Tibial nerve (tissue), 4 donors: ENCODE measurements around the gene RYK. TPM values are rescaled to one million over a fixed set of nuclear protein-coding genes. Genes with fewer than 3 reads are reported as not detected.

ENCODE experiments used
- DNase-seq, 2 donors: peaks; one replicate each; pipeline ENCODE4 v3.0.0-alpha.2; 2019; ENCODE audit warnings: low spot score in 2 of 2
- H3K27ac ChIP-seq, 4 donors: fragments of 200-600 bp; sonication (generic) in 3 of 4; one replicate each; pipeline ENCODE4 v1.5.1; 2017 to 2019; ENCODE audit warnings: mild to moderate bottlenecking in 1 of 4
- H3K27me3 ChIP-seq, 2 donors: fragments of 200-600 bp; sonication (generic) in 1 of 2; one replicate each; pipeline versions ENCODE4 v1.5.1 to v1.6.0; 2017 to 2019
- H3K36me3 ChIP-seq, 3 donors: fragments of 200-600 bp; sonication (generic); one replicate each; pipeline ENCODE4 v1.5.1; 2018 to 2019
- H3K4me1 ChIP-seq, 4 donors: fragments of 200-600 bp; sonication (generic) in 3 of 4; one replicate each; pipeline ENCODE4 v1.5.1; 2017 to 2019
- H3K4me3 ChIP-seq, 4 donors: fragments of 200-600 bp; sonication (generic) in 3 of 4; one replicate each; pipeline ENCODE4 v1.5.1; 2017 to 2019; ENCODE audit warnings: mild to moderate bottlenecking in 1 of 4, moderate library complexity in 1 of 4
- H3K9me3 ChIP-seq, 4 donors: fragments of 200-600 bp; sonication (generic) in 3 of 4; one replicate each; pipeline ENCODE4 v1.5.1; 2017 to 2019
- EP300 ChIP-seq, 2 donors: sonication (generic); formaldehyde crosslinking; IDR thresholded peaks; one replicate each; pipeline ENCODE4 v1.6.1; 2017; ENCODE audit warnings: antibody characterized with exemption in 2 of 2, mild to moderate bottlenecking in 1 of 2
- POLR2A ChIP-seq, 2 donors: fragments of 450-650 bp; IDR thresholded peaks; one replicate each; pipeline ENCODE4 v1.6.1; 2017; ENCODE audit warnings: antibody characterized with exemption in 2 of 2, mild to moderate bottlenecking in 2 of 2, moderate library complexity in 2 of 2
- WGBS, 2 donors: methylation state at CpG; one replicate each; pipeline ENCODE4 v1.1.5; 2018; 5-methylcytosine and 5-hydroxymethylcytosine counted together
- total RNA-seq, 4 donors: library from RNA; depleted of rRNA; stranded (reverse); fragments of >200 nt; gene quantifications; one replicate each; pipeline ENCODE4 v1.1.0, GENCODE V29; 2016
- TF ChIP-seq, protein P1 (sequence below), 5 experiments: fragments of 200-600 bp in 3 of 5; fragments of 450-650 bp in 2 of 5; sonication (generic) in 3 of 5; IDR thresholded peaks; one replicate each; pipeline ENCODE4 v1.5.1; 2016 to 2019; ENCODE audit warnings: antibody characterized with exemption in 5 of 5, mild to moderate bottlenecking in 3 of 5, moderate library complexity in 2 of 5

Gene RYK
- total RNA-seq, 4 donors from 2014 or later: 33.9 to 69.9 (median 57.8) TPM

DNA sequence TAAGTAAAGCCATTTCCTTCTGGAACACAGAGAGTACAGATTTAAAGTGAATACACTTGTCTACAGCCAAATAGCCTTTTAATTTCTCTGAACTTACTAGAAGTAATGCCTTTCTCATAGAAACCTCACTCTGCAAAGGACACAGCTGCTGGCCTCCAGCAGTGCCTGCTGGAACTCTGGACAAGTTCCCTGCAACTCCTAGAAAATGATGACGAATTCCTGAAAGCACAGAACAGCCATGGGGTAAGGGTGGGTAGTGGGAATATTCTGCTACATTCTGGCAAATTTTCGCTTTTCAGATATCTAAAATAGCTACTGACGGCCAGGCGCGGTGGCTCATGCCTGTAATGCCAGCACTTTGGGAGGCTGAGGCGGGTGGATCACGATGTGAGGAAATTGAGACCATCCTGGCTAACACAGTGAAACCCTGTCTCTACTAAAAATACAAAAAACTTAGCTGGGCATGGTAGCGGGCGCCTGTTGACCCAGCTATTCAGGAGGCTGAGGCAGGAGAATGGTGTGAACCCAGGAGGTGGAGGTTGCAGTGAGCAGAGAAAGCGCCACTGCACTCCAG, 34.4 kb downstream of the RYK start:
- Histone ChIP-seq H3K4me1 (peaks cover 0 to 12% (median 0%) of the 10 kb centered on the region in 4 donors), H3K4me3 (no peak overlapping the region), H3K27me3 (no peaks in the 10 kb centered on the region), H3K9me3 (no peaks in the 10 kb centered on the region), H3K27ac (no peak overlapping the region), H3K36me3 (peaks cover 0 to 2% (median 0%) of the 10 kb centered on the region in 3 donors)
- 89 to 96% methylated on average over 10 of the region's 10 CpGs for WGBS, 2 donors
- DNase-seq: no peak
- no peak for TF ChIP-seq EP300 (IDR thresholded peaks at IDR 0.05)

DNA sequence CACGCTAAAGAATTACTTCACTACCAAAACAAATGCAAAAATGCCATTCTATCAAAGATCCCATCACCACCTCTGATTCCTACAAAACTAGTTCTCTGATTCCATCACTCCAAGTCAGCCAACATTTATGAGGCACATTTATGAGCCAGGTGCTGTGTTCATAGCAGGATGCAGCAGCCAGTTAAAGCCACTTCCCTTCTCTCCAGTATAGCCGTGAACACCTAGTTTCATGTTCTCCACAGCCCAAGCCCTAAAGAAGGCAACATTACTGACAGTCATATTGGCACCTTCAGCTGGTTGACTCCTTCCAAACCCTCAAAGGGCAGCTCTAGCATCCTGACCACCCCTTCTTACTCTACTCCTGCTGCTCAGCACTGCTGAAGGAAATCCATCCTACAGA, 36.4 kb downstream of the RYK start:
- H3K4me3 ChIP-seq: no peak overlapping the region
- no peak overlapping the region for H3K27ac ChIP-seq
- H3K9me3 ChIP-seq: no peaks in the 10 kb centered on the region
- no peak for DNase-seq
- peaks cover 0 to 12% (median 0%) of the 10 kb centered on the region in 4 donors for H3K4me1 ChIP-seq
- H3K27me3 ChIP-seq: no peaks in the 10 kb centered on the region
- WGBS, 2 donors: 77 to 78% methylated on average over 2 of the region's 2 CpGs
- TF ChIP-seq POLR2A (IDR thresholded peaks at IDR 0.05) (no peak), EP300 (IDR thresholded peaks at IDR 0.05) (no peak)
- TF ChIP-seq, protein P1, sequence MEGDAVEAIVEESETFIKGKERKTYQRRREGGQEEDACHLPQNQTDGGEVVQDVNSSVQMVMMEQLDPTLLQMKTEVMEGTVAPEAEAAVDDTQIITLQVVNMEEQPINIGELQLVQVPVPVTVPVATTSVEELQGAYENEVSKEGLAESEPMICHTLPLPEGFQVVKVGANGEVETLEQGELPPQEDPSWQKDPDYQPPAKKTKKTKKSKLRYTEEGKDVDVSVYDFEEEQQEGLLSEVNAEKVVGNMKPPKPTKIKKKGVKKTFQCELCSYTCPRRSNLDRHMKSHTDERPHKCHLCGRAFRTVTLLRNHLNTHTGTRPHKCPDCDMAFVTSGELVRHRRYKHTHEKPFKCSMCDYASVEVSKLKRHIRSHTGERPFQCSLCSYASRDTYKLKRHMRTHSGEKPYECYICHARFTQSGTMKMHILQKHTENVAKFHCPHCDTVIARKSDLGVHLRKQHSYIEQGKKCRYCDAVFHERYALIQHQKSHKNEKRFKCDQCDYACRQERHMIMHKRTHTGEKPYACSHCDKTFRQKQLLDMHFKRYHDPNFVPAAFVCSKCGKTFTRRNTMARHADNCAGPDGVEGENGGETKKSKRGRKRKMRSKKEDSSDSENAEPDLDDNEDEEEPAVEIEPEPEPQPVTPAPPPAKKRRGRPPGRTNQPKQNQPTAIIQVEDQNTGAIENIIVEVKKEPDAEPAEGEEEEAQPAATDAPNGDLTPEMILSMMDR (IDR thresholded peaks at IDR 0.05): no peak
- peaks cover 0 to 14% (median 0%) of the 10 kb centered on the region in 3 donors for H3K36me3 ChIP-seq

DNA sequence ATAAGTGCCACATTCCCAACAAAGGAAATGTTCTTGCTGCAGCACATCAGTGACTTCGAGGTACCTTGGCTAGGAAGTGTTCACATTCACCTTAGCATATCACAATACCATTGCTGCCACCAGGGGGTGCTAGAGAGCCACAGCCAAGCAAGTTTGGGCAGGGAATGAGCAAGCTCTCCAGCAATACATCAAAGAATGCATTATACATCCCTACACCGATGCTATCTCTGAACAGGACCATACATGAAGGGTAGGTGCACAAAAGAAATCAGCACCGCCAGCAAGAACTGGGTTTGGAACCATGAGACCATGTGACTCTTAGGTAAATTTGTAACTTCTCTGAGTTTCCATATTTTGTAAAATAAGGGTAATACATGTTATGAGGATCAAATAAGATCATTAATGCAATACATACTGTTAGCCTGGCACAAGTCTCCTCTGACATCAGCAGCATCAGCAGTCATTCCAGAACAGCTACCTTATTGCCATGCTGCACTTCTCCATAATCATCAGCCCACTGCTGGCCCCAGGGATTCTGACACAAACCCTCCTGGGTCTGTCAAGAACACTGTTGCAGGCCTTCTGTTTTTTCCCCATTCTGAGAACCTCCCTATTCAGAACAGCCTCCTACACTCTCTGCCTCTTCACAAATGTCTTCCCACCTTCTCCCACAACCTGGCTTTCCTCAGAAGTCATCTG, 37.5 kb downstream of the RYK start:
- H3K36me3 ChIP-seq: peaks cover 0 to 22% (median 0%) of the 10 kb centered on the region in 3 donors
- H3K27me3 ChIP-seq: no peaks in the 10 kb centered on the region
- TF ChIP-seq POLR2A (IDR thresholded peaks at IDR 0.05) (no peak), EP300 (IDR thresholded peaks at IDR 0.05) (no peak)
- TF ChIP-seq, protein P1 (IDR thresholded peaks at IDR 0.05): peak; percentile 86 to 94 (median 90)
- WGBS, 2 donors: 19 to 31% methylated on average over 3 of the region's 3 CpGs
- H3K9me3 ChIP-seq: no peaks in the 10 kb centered on the region
- H3K4me3 ChIP-seq: no peak overlapping the region
- DNase-seq: peak; percentile 82 to 95
- H3K4me1 ChIP-seq: peaks cover 0 to 12% (median 0%) of the 10 kb centered on the region in 4 donors
- no peak overlapping the region for H3K27ac ChIP-seq

DNA sequence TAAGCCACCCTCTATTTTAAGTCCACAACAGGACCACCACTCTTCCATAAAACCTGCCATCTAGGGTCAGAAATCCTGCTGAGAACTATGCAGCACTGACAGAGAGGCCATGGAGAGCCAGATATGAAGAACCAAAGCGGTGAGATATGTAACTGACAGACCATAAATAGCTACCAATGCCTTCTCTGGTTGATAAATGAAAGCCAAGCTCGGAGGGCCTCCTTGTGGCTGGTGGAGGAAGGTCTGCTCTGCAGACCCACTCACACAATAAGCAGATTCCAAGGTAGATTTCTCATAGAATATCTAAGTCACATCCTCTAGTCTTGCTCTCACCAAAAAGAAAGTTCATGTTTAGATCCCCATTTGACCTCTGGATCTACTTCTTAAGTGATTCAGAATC, 38.9 kb downstream of the RYK start:
- Histone ChIP-seq H3K4me1 (peaks cover 0 to 12% (median 0%) of the 10 kb centered on the region in 4 donors), H3K27ac (no peak overlapping the region), H3K9me3 (no peaks in the 10 kb centered on the region), H3K4me3 (no peak overlapping the region), H3K36me3 (peaks cover 0 to 24% (median 0%) of the 10 kb centered on the region in 3 donors), H3K27me3 (no peaks in the 10 kb centered on the region)
- TF ChIP-seq EP300 (IDR thresholded peaks at IDR 0.05): no peak
- TF ChIP-seq POLR2A (IDR thresholded peaks at IDR 0.05): no peak
- TF ChIP-seq, protein P1 (IDR thresholded peaks at IDR 0.05): peak in 4 of 5 experiments; percentile 11 to 41 (median 30)
- whole genome bisulfite sequencing, 2 donors: 15 to 26% methylated on average over 2 of the region's 2 CpGs
- no peak for DNase-seq

DNA sequence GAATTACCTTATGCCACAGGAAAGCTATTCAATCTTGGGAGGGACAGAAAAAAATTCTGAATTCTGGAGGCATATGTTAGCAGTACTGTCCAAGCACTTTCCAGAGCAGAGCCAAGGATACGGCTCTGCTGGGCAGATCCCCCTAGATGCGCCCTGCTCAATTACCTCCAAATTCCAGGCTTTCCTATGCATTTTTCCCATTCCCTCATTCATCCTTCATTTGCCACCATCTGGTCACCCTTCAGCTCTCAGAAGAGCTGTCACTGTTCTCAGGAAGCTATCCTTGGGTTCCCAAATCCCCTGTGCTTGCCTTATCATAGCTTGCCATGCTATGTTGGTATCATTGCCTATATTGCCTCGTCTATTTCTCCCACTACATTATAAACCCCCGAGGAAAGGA, 45.2 kb downstream of the RYK start:
- TF ChIP-seq EP300 (IDR thresholded peaks at IDR 0.05) (no peak), POLR2A (IDR thresholded peaks at IDR 0.05) (no peak)
- TF ChIP-seq, protein P1 (IDR thresholded peaks at IDR 0.05): no peak
- Histone ChIP-seq H3K36me3 (peaks cover 0 to 50% (median under 1%) of the 10 kb centered on the region in 3 donors), H3K9me3 (no peaks in the 10 kb centered on the region), H3K4me3 (no peak overlapping the region), H3K27ac (no peak overlapping the region), H3K4me1 (no peaks in the 10 kb centered on the region), H3K27me3 (no peaks in the 10 kb centered on the region)
- WGBS, 2 donors: 97 to 98% methylated on average over 4 of the region's 4 CpGs
- DNase-seq: no peak
